Loucy (cell line): ENCODE results near the gene CREBL2.

ENCODE experiments used
- H2AFZ ChIP-seq: fragments of 200-600 bp; sonication (generic); 2 replicates; pipeline ENCODE4 v1.6.0; 2016; ENCODE audit warnings: antibody characterized with exemption, mild to moderate bottlenecking, low read length, moderate library complexity
- H3F3A ChIP-seq: fragments of 200-600 bp; 2 replicates; pipeline ENCODE4 v1.6.0; 2016; ENCODE audit warnings: antibody characterized with exemption, low read depth, mild to moderate bottlenecking
- H3K27me3 ChIP-seq: fragments of 200-600 bp; sonication (generic); 2 replicates; pipeline ENCODE4 v1.6.1; 2014; ENCODE audit warnings: low read length, mild to moderate bottlenecking; ENCODE audit not compliant: insufficient read depth, poor library complexity, severe bottlenecking
- H3K36me3 ChIP-seq: fragments of 200-600 bp; sonication (generic); 2 replicates; pipeline ENCODE4 v1.6.1; 2016; ENCODE audit warnings: low read length; ENCODE audit not compliant: insufficient read depth
- H3K4me1 ChIP-seq: fragments of 200-600 bp; sonication (generic); 2 replicates; pipeline ENCODE4 v1.5.1; 2014; ENCODE audit warnings: low read length, mild to moderate bottlenecking; ENCODE audit not compliant: insufficient read depth, poor library complexity, severe bottlenecking
- H3K4me2 ChIP-seq: fragments of 200-600 bp; sonication (generic); 2 replicates; pipeline ENCODE4 v1.6.0; 2014; ENCODE audit warnings: antibody characterized with exemption, low read length, low read depth, mild to moderate bottlenecking; ENCODE audit not compliant: poor library complexity, severe bottlenecking
- H3K4me3 ChIP-seq: fragments of 200-600 bp; sonication (generic); 2 replicates; pipeline ENCODE4 v1.5.1; 2014; ENCODE audit warnings: low read length, mild to moderate bottlenecking, mixed read lengths; ENCODE audit not compliant: poor library complexity, severe bottlenecking
- H3K79me2 ChIP-seq: fragments of 200-600 bp; sonication (generic); 2 replicates; pipeline ENCODE4 v1.6.1; 2014; ENCODE audit warnings: low read length; ENCODE audit not compliant: insufficient read depth
- H3K9ac ChIP-seq: fragments of 200-600 bp; sonication (generic); 2 replicates; pipeline ENCODE4 v1.6.0; 2014; ENCODE audit warnings: mild to moderate bottlenecking, low read depth, low read length, moderate library complexity; ENCODE audit not compliant: poor library complexity, severe bottlenecking
- H3K9me2 ChIP-seq: fragments of 200-600 bp; sonication (generic); replicated peaks from 2 replicates; pipeline ENCODE4 v1.6.1; 2016; ENCODE audit warnings: low read depth, low read length, mixed read lengths
- H3K9me3 ChIP-seq: fragments of 200-600 bp; sonication (generic); 2 replicates; pipeline ENCODE4 v1.6.1; 2014; ENCODE audit warnings: mild to moderate bottlenecking, antibody characterized with exemption, low read length, low read depth; ENCODE audit not compliant: insufficient read depth
- H4K20me1 ChIP-seq: fragments of 200-600 bp; sonication (generic); 2 replicates; pipeline ENCODE4 v1.6.0; 2014; ENCODE audit warnings: antibody characterized with exemption, low read length, mild to moderate bottlenecking; ENCODE audit not compliant: insufficient read depth, poor library complexity, severe bottlenecking
- CTCF ChIP-seq: fragments of 200-600 bp; sonication (generic); conservative IDR thresholded peaks from 2 replicates; pipeline ENCODE4 v1.5.1; 2014; ENCODE audit warnings: mild to moderate bottlenecking, antibody characterized with exemption, low read length
- EZH2phosphoT487 ChIP-seq: fragments of 200-600 bp; IDR thresholded peaks from 2 replicates; pipeline ENCODE4 v1.6.1; 2018; ENCODE audit warnings: antibody characterized with exemption, mild to moderate bottlenecking, moderate library complexity, borderline replicate concordance

The CREBL2 gene

GRCh38 chr12:12604740-12605139 is 6.9 kb upstream of the CREBL2 start:
- no peak overlapping the region for H3K4me2 ChIP-seq
- H3K27me3 ChIP-seq: no peaks in the 10 kb centered on the region
- H3K9me3 ChIP-seq: no peaks in the 10 kb centered on the region
- H3K36me3 ChIP-seq: no peaks in the 10 kb centered on the region
- H2AFZ ChIP-seq: no peak overlapping the region
- H4K20me1 ChIP-seq: no peaks in the 10 kb centered on the region
- TF ChIP-seq EZH2phosphoT487 (no peak), CTCF (no peak)
- H3K4me3 ChIP-seq: no peak overlapping the region
- H3K9ac ChIP-seq: no peak overlapping the region
- H3K4me1 ChIP-seq: no peaks in the 10 kb centered on the region
- no peaks in the 10 kb centered on the region for H3K79me2 ChIP-seq
- H3F3A ChIP-seq: no peaks in the 10 kb centered on the region
- H3K9me2 ChIP-seq: no peaks in the 10 kb centered on the region

GRCh38 chr12:12606781-12607589 is 4.7 kb upstream of the CREBL2 start:
- no peaks in the 10 kb centered on the region for H3K36me3 ChIP-seq
- no peaks in the 10 kb centered on the region for H3K79me2 ChIP-seq
- no peak for TF ChIP-seq EZH2phosphoT487
- no peak for TF ChIP-seq CTCF
- H3K27me3 ChIP-seq: no peaks in the 10 kb centered on the region
- H3K4me3 ChIP-seq: no peak overlapping the region
- peaks cover 5% of the 10 kb centered on the region for H3K4me1 ChIP-seq
- no peaks in the 10 kb centered on the region for H3K9me3 ChIP-seq
- no peaks in the 10 kb centered on the region for H3F3A ChIP-seq
- no peaks in the 10 kb centered on the region for H4K20me1 ChIP-seq
- H3K9ac ChIP-seq: no peak overlapping the region
- no peak overlapping the region for H3K4me2 ChIP-seq
- H2AFZ ChIP-seq: no peak overlapping the region
- H3K9me2 ChIP-seq: no peaks in the 10 kb centered on the region

- Histone ChIP-seq H2AFZ (no peak overlapping the region), H3K79me2 (no peaks in the 10 kb centered on the region)
Observed at GRCh38 chr12:12608557-12608957, 3.1 kb upstream of the CREBL2 start.

More at GRCh38 chr12:12608557-12608957, 3.1 kb upstream of the CREBL2 start:
- Histone ChIP-seq H3K4me3 (no peak overlapping the region), H3K9me3 (no peaks in the 10 kb centered on the region), H3K4me2 (no peak overlapping the region), H4K20me1 (no peaks in the 10 kb centered on the region), H3K4me1 (peaks cover 8% of the 10 kb centered on the region), H3K9ac (no peak overlapping the region), H3F3A (no peaks in the 10 kb centered on the region), H3K9me2 (no peaks in the 10 kb centered on the region), H3K36me3 (no peaks in the 10 kb centered on the region), H3K27me3 (no peaks in the 10 kb centered on the region)
- TF ChIP-seq EZH2phosphoT487 (no peak), CTCF (no peak)
